COLO668 (cell line): ENCODE measurements around the gene SLC16A12.
"Not testable (repeated sequence)": the region's sequence is repeated elsewhere in the genome, so short reads cannot be mapped to it uniquely, and the experiment has no call there.

Experiments used
- DNase-seq: peaks from one replicate; lab custom pipeline; 2025; ENCODE audit not compliant: unreplicated experiment; lab: John Stamatoyannopoulos, UW

The SLC16A12 gene

DNA sequence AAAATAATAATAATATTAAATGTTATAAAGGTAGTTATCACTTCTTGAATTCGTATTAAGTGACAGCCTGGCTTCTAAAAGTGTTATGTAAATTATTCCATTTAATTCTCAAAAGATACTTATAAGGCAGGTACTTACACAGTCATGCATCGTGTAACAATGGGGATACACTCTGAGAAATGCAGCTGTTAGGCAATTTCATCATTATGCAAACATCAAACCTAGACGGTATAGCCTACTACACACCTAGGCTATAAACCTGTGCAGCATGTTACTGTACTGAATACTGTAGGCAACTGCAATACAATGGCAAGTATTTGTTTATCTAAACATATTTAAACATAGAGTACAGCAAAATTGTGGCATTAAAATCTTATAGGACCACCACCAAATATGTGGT, 141.5 kb downstream of the SLC16A12 start:
- DNase-seq, result no peak

DNA sequence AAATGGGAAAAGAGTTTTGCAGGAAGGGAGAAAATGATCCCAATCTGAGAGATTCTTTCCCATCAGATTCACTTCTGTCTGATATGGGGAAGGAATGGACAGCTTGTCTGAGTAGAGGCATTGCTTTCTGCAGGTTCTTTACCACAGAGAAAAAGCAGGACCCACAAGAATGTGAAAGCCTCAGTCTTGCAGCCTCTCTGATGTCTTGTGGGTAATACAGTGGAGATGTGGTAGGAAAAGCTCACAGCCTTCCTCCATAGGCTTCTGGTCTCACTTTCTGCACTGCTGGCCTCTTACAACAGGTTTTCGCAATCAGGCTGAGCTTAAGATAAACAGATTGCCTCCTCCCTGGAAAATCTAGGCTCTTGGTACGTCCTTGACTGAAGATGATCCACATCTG, 142.4 kb downstream of the SLC16A12 start:
- DNase-seq, result no peak

DNA sequence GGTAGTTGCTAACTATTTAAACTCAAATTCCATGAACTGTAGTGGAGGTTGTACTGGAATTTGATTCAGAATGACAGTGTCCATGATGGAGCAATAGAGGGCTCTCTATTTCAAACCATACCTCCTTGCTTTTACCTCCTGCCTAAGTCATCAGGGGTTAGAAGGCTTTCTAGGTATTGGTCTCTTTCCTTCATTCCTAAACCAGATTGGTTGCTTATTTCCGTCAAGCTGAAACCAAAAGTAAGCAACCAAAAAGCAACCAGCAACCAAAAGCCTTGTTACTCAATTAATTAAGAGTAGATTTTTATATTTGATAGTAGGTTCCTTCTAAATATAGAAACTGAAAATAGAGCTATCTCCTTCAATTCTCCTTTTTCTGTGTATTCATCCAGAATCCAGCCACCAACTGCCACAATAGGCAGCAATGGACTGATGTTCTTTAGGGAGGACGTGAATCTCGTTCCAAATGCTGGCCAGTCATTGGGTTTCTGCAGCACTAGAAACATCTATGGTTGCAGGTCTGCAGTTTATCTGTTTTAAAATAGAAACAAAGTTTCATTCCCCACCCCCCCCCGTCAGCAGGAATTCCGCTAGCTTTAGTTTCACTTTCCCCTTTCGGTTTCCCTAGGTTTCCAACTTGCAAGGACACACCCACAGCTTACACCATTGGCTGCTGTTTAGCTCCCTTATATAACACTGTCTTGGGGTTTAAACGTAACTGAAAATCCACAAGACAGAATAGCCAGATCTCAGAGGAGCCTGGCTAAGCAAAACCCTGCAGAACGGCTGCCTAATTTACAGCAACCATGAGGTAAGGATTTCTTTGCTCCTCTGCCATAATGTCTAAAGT, 143.3 kb downstream of the SLC16A12 start, which contains the start of gene IFIT1:
TSS of gene IFIT1 (plus strand) at position 717 of the 850 bp plus-strand sequence. CDS start at position 807, 90 bp downstream.
- DNase-seq, result no peak

DNA sequence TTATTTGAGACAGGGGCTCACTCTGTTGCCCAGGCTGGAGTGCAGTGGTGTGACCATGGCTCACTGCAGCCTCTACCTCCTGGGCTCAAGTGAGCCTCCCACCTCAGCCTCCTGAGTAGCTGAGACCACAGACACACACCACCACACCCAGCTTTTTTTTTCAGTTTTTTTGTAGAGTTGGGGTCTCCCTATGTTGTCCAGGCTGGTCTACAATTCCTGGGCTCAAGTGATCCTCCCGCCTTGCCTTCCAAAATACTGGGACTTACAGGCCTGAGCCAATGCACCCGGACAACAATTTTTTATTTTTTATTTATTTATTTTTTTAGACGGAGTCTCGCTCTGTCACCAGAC, 144.2 kb downstream of the SLC16A12 start:
- not testable (repeated sequence) for DNase-seq

DNA sequence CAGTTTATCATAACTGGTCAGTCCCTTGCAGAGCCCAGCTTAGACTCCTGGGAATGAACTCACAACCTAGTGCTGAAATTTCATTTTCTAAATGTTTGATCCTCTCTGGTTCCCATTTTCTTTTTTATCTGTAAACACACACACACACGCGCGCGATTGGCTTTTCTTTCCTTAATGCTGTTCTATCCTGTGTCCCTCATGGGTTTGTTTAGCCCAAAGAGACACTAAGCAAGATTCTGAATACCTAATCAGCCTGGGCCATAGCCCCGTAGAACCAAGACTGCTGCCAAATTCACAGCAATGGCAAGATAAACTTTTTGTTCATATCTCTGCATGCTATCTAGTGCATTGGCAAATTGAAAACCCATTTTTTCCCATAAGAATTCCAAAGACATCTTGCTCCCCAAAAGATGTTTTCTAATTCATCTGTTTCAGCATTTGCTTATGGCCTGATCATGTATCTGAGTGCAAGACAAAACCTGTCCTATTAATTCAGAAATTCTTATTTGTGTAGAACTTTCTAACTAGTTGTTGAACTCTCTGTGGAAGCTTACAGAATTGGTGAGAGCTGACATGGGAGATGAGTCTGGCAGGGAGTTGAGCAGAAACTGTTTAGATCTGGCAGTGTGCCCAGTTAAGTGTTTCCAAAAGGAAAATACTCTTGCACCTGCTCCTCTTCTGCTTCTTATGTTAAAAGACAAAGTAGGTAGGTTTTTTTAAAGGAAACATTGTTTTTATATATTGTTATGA, 144.7 kb downstream of the SLC16A12 start:
- DNase-seq, result no peak

DNA sequence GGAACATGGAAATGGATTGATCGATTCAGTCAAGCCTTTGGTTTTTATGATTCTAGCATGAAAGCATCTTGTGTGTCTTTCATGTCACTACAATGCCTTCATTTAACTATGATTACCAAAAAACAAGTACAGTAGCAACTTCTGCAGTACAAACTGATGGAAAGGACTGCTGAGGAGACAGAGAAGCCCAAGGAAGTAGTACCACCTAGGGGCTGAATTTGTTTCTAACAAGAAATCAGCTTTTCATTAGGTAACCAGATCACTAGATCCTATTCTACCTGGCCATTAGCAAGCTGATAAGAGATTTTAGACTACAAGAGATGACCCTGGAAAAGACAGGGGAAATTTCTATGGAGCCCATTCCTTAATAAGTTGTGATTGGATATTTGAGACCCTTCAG, 146.1 kb downstream of the SLC16A12 start:
- no peak for DNase-seq

DNA sequence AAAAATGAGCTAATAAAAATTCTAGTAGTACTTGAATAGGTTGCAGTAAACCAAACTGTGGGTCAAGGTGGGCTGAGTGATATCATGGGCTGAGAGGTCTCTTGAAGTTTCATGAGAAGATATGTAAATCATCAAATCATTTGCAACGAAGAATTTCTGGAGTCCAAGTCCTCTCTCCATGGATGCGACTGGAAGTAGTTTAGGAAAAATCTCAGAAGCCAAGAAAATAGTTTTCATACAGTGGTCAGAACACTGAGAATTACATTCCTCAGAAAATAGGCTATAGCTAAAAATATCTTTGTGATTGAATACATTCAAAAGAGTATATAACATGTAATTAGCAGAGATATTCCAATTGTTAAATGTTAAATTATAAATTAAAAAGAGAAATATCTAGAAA, 146.6 kb downstream of the SLC16A12 start:
- no peak for DNase-seq

- DNase-seq, result no peak
Measured at GRCh38 chr10:89384474-89385340, 150.7 kb downstream of the SLC16A12 start.

- no peak for DNase-seq
Measured at GRCh38 chr10:89382757-89383156, 152.6 kb downstream of the SLC16A12 start.
